SIG-M5 treated with dmso at 0.1 percent for 504 hours (cell line): ENCODE results near the gene ALDH1A1.

Source experiments
- DNase-seq: peaks from one replicate; lab custom pipeline; 2025; ENCODE audit not compliant: unreplicated experiment; lab: John Stamatoyannopoulos, UW

The ALDH1A1 gene

DNA sequence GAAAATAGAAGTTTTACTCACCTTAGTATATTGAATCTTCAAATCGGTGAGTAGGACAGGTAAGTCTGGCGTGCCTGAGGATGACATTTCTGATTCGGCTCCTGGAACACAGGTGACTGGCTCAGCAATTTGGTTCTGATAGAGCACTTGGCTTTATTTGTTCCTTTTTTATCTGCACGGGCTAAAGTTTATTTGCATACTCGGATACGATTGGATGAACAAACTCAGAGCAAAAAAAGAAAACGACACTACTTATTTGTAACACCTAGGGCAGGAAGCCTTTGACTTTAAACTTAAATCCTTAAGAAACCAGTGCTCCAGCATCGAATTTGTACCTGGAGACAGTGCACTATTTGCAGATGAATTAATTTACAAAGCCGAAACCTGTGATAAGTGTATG, at the start of gene ALDH1A1:
ALDH1A1 (minus strand) TSS at position 140 of the 400 bp plus-strand sequence; CDS start at position 87, 53 bp downstream.
- no peak for DNase-seq

DNA sequence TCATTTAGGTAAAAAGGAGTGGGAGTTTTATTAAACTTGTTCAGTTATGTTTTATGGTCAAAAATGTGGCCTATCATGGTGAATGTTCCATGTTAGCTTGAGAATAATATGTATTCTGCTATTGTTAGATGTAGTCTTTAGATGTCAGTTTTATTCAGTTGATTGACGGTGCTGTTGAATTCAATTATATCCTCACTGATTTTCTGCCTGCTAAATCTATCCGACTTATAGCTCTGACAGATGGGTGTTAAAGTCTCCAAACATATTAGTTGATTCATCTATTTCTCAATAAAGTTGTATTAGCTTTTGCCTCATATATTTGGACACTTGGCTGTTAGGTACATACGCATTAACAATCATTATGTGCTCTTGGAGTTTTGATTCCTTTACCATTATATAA, 49.0 kb upstream of the ALDH1A1 start:
- DNase-seq: no peak

GRCh38 chr9:72998363-72998762, 45.5 kb upstream of the ALDH1A1 start:
- DNase-seq: no peak

- DNase-seq: no peak
These were observed 44.6 kb upstream of the ALDH1A1 start for GRCh38 chr9:72997387-72997995.

GRCh38 chr9:72996684-72997314, 43.9 kb upstream of the ALDH1A1 start:
- DNase-seq: no peak

DNA sequence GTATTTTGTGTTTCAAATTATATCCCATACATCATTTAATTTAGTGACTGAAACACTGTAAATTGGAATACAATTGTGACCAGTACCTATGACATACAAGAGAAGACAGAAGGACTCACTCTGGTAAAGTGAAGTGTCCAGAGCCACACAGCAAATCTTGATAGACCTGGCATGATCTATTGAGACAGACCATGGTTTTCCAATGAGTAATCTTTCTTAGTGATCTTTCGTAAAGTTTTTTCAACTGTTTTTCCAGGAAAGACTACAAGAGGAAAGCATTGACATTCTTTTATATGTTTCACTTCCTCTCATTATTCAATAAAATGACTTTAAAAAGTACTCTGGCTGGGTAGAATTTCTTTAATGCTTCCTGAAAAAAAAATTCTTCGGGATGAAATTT, 43.3 kb upstream of the ALDH1A1 start:
- no peak for DNase-seq

GRCh38 chr9:72995131-72996024, 42.5 kb upstream of the ALDH1A1 start:
- no peak for DNase-seq

DNA sequence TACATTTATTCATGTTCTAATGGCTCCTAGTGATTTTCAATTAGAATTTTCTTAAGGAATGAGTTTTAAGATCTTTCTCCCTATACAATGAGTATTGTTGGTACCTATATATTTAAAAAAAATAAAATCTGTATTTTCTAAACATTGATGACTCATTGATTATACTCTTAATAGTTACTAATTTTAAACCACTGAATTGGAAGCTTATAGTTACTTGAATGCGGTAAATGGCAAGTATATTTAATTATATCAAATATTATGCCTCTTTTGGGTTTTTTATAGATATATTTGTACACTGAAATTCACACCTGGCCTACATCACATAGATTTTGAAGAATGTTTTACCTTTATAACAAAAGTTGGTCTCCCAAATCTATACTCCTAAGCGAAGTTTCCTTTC, 38.9 kb upstream of the ALDH1A1 start:
- no peak for DNase-seq

DNA sequence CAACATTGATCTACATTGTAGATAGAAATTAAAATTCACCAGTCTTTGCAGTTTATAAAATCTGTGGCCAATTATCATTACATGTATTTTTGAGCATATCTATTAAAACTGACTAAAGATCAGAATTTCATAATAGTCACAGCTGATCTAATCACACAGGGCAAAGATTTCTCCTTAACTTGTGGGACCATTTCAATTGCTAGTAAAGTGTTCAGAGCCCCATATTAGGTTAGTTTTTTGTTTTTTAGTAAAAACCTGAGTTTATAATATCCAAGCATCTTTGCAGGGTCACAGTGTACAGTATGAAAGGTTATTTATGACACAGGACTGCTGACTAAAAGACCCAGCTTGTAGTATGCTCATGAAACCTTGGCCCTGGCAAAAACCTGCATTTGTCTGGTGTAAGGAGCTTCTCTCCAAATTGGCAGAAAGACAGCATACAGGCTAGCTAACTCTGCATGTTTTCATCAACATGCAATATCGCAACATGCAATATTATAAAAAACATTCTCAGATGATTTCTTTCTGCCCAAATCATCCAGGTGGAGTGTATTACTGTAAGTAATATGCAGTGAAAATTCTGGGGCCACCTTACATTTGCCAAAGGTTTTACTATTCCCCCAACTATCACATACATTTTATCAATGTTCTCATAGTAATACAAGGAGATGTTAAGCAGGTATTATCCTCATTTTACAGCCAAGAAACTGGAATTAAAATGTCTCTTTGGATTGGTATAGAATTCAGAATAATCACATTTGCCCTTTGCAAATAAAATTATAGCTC, 37.7 kb upstream of the ALDH1A1 start:
- DNase-seq: no peak

DNA sequence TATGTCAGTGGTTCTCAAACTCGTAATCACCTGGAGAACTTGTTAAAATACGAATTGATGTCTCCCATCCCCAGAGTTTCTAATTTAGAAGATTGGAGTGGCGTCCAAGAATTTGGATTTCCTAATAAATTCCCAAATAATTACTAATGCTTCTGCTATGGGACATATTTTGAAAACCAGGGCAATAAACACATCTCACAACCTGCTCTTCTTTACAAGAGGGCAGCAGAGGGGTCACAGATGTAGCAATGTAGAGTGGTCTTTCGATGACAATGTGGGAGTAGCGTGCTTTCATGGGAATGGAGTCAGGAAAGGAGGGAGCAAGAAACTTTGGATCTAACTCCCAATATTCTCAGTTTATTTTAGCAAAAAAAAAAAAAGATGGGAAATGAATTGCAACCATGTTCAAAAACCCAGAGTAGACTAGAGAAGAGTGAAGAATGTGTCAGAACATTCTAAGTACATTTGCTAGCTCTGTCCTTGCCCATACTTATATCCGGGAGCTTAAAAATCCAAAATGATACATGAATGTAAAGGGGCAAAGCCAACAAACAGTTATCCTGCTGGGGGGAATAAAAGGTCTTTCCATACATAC, 33.8 kb upstream of the ALDH1A1 start:
- DNase-seq: no peak

- no peak for DNase-seq
These were observed 32.9 kb upstream of the ALDH1A1 start for GRCh38 chr9:72985746-72986145.

GRCh38 chr9:72984991-72985390, 32.1 kb upstream of the ALDH1A1 start:
- DNase-seq: no peak

GRCh38 chr9:72984226-72984947, 31.5 kb upstream of the ALDH1A1 start:
- no peak for DNase-seq

GRCh38 chr9:72983512-72984225, 30.8 kb upstream of the ALDH1A1 start:
- DNase-seq: no peak

DNA sequence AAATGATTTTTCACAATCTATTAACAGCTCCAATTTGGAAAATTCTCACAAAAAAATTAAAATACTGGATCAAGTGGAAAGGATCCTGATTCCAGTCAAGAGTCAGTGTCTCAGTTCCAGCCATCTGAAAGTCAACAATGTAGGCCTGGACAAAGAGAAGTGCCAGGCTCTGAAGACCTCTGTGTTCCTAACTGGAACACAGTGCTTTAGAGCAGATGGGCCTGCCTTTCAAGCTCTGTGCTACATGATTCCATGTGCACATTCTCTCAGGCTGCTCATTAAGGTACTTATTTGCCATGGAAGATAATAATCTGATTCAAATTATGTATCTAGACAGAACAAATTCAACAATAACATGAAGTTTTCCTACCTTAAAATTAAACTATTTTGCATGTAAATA, 30.2 kb upstream of the ALDH1A1 start:
- DNase-seq: no peak

- no peak for DNase-seq
These were observed 29.4 kb upstream of the ALDH1A1 start for GRCh38 chr9:72982146-72982799.

GRCh38 chr9:72981433-72981832, 28.6 kb upstream of the ALDH1A1 start:
- DNase-seq: no peak

DNA sequence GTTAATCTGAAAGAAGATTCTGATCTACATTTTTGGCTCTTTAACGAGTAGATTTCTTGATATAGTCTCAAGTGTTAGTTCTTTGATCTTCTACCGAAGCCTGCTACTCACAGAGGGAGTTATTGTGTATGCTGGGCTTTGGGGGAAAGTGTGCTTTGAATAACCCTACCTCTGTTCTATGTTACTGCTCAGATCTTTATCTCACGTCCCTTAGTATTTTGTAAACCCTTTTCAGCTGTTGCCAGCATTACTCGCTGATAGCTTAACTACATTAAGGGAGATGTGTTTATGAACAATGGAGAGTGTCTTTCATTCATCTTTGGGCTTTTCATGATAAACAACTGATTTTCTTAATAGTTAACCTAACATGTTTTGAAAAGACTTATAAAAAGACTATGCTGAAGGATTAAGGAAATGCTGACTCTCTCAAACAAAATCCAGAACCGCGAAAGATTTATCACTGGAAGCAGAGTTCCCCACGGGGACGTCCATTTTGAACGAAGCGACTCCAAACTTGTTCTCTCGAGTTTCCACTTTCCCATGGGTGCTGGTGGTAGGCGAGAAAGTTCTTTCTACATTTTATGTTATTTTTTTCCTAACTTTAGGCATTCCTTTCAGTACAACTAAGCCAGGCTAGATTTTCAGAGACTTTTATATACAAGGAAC, 27.9 kb upstream of the ALDH1A1 start:
- DNase-seq: no peak

- no peak for DNase-seq
These were observed 27.3 kb upstream of the ALDH1A1 start for GRCh38 chr9:72980183-72980582.
